GM18858 (cell line): ENCODE results near the gene MAST1.
"Not testable (repeated sequence)": the region's sequence is repeated elsewhere in the genome, so short reads cannot be mapped to it uniquely, and the experiment has no call there.

ENCODE experiments used
- ATAC-seq: cut with Tn5 transposase; IDR thresholded peaks from one replicate; pipeline ENCODE4 v1.9.1; 2021; ENCODE audit not compliant: unreplicated experiment

Gene MAST1

DNA sequence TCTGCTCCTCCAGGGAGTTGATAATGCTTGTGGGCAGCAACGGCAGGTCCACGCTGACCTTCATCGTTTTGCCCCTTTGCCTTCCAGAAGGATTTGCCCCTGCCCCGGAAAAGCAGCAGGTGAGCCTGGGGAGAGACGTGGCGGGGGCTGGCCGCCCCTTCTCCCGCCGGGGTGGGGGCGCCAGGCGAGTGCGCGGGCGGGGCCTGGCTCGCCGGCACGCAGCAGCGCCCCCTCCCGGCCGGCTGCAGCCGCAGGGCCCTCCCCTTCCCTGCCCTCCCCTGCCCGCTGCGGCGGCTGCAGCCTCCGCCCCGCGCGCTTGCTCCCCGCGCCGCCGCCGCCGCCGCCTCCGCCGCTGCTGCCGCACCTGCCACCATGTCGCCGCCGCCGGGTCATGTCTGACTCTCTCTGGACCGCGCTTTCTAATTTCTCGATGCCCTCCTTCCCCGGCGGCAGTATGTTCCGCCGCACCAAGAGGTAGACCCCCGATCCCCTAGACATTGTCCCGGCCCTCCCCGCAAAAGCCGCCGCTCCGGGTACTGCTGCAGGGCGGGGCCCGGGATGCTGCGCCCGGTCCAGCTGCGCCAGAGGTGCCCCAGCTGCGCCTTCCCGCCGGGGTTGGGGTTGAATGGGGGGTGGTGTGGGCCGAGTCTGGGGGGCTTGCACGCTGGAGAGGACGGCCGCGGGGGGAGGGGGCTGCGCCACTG, at the start of gene MAST1:
MAST1 (plus strand) TSS at position 334 of the 704 bp plus-strand sequence; CDS start at position 392, 58 bp downstream.
- ATAC-seq, result no peak

DNA sequence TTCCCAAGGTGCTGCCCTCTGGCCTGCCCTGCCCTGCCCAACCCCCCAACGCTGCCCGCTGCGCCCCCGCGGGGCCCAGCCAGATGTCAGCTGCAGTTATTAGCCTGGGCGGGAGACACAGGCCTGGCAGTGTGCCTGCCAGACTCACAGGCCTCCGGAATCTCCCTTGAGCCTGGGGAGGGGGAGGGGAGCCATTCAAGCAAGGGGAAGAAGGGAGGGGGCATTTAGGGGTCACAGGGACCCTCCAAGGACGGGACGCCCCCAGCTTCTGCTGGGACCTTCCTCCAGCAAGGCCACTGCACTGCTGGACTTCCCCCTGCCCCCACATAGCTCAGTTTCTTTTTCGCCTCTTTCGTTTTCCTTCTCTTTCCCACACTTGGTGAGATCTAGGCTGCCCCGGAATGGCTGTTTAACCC, 49.6 kb upstream of the MAST1 start:
- no peak for ATAC-seq

DNA sequence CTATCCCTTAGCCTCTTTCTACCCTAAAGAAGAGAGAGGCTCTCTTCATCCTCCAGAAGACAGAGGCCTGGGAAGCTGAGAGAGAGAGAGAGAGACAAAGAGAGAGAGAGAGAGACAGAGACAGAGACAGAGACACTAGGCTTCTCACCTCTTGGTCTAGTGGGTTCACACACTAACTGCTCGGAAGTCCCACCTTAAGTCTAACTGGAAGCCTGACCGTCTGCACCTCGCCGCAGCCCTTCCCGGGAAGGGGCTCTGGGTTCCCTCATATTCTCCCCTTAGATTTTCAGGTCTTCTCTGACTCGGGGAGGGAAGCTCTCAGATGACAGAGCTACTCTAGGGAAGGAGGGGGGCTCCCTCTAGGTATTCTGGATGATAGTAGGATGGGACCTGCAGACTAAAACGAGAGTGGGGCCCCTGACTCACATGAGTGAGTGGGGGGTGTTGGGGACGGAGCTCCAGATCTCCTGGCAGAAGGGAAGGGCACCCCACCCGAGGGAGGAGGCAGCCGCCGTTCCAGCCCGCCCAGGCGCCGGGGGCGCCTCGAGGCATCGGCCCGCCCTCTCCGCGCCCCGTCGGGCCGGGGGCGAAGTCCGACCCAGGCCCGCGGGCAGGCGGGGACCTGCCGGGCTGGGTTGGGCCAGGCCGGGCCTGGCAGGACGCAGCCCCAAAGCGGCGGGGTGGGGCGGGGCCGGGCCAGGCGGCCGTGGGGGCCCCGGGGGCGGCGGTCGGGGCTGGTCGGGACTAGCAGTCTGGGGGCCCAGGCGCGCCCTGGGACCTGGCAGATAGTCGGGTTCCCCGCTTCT, 49.0 kb upstream of the MAST1 start:
- peak; percentile 0 for ATAC-seq

DNA sequence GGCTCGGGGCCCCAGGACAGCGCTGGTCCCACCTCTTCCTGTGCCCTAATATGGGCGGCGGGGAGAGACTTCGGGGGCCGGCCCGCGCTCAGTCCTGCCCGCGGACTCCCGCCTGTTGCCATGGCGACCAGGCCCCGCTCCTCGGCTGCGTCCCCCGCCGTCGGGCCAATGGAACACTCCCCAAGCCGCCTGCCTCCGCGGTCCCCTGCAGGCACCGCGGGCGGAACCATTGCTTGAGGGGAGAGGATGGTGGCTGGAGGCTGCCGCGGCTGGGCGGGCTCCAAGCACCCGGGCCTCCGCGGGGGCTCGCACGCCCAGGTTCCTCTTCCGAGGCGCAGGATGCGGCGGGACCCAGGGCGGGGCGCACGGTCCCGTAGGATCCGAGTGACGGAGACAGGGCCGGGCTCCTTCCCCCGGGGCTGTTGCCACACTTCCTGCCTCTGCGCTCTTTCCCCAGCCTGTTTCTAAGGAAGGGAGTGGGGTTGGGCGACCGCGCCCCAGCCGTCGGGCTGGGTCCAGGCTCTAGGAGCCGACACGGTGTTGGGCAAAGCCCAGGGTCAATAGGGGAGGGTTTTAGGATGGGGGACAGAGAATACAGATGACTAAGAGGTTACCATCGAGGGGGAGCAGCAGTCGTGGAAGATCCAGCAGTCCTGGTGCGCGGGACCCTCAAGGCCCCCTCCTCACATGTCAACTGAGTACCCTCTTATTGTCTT, 48.3 kb upstream of the MAST1 start:
- ATAC-seq, result peak; percentile 31

DNA sequence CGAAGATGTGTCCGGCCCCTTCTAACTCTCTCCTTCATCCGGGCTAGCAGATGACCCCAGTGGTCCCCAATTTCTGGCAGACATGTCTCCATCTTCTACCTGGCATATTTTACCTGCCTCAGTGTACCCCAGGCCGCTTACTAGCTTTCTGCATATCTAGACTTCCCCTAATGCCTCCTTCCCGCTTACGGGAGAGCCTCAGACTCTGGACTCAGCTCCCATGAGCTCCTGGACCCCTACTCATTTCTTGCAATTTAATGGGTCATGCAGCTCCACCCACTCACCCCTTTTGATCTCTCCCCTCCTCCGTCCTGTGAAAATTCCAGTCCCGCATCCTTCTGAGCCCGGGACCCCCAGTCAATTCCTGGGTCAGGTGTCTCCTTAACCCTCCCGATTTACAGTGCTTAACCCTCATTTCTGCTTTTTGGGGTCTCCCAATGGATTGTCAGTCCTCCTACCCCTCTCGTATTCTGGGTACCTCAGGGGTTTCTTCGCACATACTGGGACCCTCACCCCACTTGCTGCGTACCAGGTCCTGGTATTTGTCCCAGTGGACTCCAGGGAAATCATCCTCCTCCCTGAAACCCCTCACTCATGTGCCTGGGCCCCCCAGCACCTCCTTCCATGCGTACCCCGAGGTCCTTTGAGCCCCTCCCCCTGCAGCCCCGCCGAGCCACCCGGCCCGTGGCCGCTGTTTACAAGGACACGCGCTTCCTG, 47.5 kb upstream of the MAST1 start:
- no peak for ATAC-seq

DNA sequence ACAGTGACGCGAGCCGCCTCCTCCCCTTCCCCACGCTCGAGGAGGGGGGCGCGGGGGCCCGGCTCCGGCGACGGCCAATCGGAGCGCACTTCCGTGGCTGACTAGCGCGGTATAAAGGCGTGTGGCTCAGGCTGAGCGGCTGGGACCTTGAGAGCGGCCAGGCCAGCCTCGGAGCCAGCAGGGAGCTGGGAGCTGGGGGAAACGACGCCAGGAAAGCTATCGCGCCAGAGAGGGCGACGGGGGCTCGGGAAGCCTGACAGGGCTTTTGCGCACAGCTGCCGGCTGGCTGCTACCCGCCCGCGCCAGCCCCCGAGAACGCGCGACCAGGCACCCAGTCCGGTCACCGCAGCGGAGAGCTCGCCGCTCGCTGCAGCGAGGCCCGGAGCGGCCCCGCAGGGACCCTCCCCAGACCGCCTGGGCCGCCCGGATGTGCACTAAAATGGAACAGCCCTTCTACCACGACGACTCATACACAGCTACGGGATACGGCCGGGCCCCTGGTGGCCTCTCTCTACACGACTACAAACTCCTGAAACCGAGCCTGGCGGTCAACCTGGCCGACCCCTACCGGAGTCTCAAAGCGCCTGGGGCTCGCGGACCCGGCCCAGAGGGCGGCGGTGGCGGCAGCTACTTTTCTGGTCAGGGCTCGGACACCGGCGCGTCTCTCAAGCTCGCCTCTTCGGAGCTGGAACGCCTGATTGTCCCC, 46.8 kb upstream of the MAST1 start, which contains the start of gene JUNB:
JUNB (plus strand) TSS at position 142 of the 706 bp plus-strand sequence; CDS start at position 428, 286 bp downstream.
- peak; percentile 19 for ATAC-seq

DNA sequence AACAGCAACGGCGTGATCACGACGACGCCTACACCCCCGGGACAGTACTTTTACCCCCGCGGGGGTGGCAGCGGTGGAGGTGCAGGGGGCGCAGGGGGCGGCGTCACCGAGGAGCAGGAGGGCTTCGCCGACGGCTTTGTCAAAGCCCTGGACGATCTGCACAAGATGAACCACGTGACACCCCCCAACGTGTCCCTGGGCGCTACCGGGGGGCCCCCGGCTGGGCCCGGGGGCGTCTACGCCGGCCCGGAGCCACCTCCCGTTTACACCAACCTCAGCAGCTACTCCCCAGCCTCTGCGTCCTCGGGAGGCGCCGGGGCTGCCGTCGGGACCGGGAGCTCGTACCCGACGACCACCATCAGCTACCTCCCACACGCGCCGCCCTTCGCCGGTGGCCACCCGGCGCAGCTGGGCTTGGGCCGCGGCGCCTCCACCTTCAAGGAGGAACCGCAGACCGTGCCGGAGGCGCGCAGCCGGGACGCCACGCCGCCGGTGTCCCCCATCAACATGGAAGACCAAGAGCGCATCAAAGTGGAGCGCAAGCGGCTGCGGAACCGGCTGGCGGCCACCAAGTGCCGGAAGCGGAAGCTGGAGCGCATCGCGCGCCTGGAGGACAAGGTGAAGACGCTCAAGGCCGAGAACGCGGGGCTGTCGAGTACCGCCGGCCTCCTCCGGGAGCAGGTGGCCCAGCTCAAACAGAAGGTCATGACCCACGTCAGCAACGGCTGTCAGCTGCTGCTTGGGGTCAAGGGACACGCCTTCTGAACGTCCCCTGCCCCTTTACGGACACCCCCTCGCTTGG, 46.1 kb upstream of the MAST1 start:
- no peak for ATAC-seq

DNA sequence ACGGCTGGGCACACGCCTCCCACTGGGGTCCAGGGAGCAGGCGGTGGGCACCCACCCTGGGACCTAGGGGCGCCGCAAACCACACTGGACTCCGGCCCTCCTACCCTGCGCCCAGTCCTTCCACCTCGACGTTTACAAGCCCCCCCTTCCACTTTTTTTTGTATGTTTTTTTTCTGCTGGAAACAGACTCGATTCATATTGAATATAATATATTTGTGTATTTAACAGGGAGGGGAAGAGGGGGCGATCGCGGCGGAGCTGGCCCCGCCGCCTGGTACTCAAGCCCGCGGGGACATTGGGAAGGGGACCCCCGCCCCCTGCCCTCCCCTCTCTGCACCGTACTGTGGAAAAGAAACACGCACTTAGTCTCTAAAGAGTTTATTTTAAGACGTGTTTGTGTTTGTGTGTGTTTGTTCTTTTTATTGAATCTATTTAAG, 45.4 kb upstream of the MAST1 start:
- ATAC-seq, result no peak

DNA sequence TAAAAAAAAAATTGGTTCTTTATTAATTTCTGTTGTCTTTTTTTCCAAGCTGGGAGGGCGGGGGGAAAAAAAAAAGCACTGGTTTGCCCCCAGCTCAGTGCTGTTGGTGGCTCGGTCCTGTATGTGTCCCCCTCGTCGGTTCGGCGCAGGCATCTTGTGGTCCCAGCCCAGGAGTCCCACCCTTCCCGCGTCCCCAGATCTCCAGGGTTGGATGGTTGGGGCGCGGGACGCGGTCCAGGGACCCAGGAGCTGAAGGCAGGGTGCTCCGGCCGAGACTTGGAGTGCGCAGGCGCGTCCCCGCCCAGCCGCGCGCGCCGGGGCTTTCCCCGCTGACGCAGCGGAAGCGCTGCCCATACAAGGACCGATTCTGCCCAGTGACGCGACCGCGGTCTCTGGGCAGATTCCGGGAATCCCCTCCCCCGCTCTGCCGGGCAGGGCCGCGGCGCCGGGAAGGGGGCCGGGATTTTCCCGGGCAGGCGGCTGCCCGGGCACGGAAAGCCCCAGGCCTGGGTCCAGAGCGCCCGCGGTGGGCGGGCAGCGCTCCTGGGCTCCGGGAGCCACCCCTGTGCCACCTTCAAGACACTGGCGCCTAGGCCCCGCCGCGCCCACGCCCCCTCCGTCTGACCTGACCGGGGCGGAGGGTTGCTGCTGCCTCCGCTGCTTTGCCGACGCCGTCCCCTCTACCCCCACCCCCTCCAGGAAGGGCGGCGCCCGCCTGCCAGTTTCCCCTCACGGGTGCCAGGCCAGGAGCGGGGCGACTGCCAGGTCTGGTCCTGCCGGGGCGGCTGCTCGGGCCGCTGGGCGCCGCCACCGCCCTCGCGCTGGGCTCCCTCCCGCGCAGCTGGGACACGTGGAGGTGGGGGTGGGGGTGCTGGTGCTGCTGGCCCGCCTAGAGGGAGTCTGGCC, 44.8 kb upstream of the MAST1 start:
- ATAC-seq, result no peak

DNA sequence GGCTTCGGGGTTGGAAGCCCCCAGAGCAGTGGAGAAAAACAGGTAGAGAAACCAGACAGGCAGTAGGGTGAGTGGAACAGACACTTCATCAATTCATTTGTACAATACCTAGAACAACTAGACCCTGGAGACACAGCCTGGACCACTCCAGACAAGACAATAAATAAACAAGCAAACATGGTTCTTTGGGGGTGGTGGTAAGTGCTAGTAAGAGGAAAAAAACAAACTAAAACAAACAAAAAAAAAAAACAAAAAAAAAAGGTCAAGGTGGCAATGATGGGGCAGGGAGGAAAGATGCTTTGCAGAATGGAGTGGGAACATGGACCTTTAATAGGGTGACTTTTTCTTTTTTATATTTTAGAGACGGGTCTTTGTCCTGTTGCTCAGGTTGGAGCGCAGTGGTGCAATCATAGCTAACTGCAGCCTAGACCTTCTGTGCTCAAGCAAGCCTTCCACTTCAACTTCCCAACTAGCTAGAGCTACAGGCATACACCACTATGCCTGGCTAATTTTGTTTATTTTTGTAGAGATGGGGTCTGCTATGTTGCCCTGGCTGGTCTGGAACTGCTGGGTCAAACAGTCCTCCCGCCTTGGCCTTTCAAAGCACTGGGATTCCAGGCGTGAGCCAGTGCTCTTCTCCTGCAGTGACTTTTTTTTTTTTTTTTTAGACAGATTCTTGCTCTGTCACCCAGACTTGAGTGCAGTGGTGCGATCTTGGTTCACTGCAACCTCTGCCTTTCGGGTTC, 43.9 kb upstream of the MAST1 start:
- ATAC-seq, result no peak

DNA sequence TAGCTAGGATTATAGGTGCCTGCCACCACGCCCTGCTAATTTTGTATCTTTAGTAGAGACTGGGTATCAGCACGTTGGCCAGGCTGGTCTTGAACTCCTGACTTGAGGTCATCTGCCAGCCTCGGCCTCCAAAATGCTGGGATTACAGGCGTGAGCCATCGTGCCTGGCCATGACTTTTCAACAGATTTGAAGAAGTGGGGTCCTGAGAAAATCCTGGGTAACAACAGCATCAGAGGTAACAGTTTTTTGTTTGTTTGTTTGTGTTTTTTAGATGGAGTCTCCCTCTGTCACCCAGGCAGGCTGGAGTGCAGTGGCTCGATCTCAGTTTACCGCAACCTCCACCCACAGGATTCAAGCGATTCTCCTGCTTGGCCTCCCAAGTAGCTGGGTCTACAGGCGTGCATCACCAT, 43.3 kb upstream of the MAST1 start:
- ATAC-seq, result no peak

DNA sequence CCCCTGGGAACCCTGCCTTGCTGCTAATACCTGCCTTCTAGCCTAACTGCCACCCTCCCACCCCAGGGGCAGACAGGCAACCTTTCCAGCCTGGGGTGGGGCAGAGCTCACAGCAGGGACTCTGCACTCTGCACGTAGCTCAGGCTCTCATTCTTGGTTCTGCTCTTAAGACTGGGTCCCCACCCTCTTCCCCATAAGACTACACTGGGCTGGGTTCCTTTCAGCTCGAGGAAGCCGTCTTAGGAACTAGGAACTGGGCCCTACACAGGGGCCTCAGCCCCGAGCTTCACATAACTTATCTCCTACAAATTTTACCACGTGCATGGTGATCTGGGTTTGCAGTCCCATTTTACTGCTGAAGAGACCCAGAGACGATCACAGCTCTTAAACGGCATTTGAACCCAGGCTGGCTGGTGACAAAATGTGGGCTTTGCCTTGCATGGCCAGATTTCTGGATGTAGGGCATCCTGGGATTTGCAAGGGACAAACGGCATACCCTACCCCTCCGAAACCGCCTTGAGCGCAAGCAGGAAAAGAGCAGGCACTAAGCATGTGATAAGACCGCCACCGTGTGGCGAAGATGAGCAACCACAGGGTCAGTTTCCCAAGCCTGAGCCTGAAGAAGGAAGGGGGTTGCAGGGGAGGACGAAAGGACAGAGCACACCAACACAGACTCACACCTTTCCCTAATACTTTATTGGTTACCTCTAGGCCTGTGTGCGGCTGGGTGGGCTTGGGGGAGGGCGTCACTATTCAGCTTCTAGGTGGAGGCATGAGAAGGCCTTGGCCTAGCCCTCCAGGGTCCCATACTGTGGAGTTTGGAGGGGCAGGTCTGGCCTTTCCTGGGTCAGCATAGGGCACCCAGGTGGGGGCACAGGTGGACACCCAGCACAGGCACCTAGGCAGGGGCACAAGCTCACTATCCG, 41.9 kb upstream of the MAST1 start:
- ATAC-seq, result no peak

DNA sequence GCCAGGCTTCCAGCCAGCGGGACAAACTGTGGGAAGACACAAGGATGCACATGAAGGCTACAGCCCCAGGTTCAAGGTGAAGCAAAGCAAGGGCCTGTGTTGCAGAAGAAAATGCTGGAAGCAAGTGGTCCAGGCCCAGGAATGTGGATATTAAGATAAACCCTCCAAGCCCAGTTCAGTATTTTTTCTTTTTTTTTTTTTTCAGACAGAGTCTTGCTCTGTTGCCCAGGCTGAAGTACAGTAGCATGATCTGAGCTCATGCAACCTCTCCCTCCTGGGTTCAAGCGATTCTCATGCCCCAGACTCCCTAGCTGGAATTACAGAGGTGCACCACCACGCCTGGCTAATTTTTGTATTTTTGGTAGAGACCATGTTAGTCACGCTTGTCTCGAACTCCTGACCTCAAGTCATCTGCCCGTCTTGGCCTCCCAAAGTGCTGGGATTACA, 41.2 kb upstream of the MAST1 start:
- no peak for ATAC-seq

DNA sequence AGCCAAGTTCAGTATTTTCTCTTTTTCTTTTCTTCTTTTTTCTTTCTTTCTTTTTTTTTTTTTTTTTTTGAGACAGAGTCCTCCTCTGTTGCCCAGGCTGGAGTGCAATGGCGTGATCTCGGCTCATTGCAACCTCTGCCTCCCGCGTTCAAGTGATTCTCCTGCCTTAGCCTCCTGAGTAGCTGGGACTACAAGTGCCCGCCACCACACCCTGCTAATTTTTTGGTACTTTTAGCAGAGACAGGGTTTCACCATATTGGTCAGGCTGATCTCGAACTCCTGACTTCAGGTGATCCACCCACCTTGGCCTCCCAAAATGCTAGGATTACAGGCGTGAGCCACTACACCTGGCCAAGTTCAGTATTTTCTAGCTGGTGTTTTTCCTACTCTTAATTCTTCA, 40.7 kb upstream of the MAST1 start:
- ATAC-seq, result not testable (repeated sequence)

DNA sequence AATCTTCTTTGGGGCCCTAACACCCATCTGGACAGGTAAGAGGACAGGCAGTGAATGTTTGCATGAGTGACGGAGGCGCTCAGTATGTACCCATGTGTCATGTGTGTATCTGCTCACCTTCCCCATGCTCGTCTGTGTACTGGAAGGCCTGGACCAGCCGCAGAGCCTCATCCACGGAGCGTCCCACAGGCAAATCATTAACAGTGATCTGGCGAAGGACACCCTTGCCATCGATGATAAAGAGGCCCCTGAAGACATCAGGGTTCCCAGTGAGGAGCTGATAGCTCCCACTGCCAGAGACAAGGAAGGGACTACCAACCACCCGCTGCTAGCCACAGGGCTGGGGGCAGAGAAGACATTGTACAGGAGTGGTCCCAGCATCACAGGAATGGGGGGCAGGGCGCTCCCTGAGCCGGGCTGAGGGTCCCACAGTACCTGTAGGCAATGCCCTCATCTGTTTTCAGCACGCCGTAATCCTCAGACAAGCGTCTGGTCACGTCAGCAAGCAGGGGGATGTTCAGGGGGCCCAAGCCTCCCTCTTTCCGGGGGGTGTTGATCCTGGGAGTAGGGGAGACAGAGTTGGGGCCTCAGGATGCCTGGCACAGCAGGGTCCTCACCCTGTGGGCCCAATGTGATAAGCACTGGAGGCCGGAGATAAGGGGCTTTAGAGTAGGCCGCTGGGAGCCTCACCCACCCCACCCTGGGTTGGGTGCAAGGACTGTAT, 38.4 kb upstream of the MAST1 start:
- no peak for ATAC-seq

DNA sequence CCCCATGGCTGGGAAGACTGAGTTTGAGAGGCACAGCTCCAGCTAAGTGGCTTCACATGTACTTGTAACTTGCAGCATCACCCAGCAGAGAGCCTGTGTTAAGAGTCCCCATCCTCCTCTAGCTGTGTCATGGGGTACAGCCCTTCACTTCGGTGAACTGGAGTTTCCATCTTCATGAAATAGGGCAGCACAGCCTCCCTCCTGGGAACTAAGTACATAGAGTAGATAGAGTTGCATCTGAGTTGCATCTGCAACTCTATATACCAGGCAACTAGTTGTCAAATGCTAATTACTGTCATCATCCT, 37.9 kb upstream of the MAST1 start:
- no peak for ATAC-seq
